Dedifferentiated amniotic fluid mesenchymal stem cell (primary cell): ENCODE data around the gene ACTR3.

ENCODE experiments used
- DNase-seq: peaks from one replicate; pipeline ENCODE4 v3.0.0-alpha.2; 2016; ENCODE audit errors: extremely low spot score

The ACTR3 gene

DNA sequence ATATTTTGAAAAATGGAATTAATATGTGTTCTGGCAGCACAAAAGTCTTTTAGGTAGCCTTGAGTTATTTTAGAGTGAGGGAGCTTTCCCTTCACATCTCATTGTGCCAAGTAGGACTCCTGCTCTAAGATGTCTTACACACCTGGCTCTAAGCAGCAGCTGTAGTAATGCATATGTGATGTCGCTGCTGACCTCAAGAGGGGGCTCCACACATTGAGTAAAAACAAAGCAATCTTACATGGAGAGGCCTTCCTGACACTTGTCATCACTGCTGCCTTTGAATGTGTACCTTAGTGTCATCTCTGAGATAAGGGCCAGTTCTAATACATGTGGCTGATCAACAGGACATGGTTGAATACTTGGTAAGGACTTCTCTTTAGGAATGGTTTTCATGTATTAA is 75.8 kb downstream of the ACTR3 start:
- no peak for DNase-seq

DNA sequence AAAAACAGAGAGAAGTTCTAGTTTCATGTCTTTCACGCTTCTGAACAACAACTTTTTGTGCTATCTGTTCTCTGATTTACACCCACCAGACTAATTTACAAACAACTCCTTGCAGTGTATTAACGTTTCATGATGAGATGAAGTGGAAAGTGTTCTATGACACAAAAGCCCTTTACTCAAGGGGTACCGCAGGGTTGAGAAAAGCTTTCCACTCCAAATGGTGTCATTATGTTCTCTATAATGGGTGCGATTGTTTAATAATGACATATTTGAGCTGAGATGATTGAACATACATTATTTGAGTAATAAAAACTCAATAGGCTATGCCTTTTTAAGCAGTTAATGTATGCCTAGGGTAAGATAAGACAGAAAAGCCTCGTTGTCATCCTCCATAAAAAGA is 76.3 kb downstream of the ACTR3 start:
- DNase-seq, result no peak

DNA sequence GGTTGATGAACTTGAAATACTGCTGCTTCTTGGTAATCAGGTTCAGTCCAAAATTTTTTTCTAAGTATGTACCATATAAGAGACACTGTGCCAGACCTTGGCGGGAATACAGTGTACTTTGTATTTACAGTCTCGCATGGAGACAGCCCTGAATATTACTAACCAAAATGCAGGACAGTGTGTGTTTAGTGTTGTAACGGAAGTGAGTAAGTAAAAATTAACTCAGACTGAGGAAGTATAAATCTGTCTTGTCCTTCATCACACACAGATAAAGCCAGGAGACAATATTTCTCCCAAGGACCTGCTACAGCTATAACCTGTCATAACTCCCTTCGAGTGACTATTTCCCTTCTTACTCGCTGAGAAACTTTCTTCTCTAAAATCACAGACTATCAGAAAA is 76.9 kb downstream of the ACTR3 start:
- DNase-seq, result no peak

DNA sequence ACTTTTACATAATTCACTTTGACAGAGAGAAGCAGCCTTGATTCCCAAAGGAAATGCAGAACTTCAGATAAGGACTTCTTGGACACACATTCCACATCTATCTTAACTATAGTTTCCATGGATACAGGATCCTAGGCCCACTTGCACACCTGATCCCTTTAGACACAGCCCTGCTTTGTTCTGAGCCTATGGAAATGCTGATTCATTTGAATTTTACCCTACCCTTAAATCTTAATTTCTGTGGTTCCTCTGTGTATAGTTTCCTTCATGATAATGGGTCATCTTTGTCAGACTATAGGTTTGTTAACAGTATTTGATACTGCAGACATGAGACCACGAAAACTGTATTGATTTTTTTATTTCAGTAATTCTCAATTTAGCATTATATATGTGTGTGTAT is 77.4 kb downstream of the ACTR3 start:
- no peak for DNase-seq

DNA sequence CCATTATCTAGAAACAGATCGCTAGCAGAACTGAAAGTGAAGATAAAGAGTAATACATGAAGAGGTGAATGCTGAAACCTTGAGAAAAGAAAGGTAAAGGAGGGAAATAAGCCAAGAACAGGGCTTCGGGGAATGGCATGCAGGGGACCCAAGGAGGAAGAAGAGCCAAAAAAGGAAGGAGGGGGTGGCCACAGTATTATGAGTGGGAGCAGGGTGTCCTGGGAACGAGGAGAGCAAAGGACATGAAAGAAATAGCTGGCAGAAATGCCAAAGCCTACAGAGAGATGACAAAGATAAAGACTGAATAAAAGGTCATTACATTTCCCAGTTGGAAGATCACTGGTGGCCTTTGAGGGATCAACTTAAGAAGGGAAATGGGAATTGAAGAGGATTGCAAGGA is 82.9 kb downstream of the ACTR3 start:
- no peak for DNase-seq

DNA sequence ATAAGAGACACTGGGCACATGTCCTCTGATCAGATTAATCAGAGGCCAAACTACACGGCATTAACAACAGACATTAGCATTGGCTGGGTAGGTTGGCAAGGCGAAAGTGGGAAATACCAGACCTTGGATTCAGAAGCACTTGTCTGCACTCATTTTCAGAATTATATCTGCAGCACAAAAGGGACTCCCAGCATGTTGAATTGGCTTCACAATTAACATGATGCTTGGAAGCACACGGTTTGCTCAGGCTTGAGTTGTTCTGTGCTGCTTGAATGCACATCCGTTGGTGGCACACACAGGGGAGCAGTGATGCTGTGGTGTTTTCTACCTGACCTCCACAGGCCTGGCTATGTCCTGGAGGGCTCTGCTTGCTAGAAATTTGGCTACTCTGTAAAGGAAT is 83.9 kb downstream of the ACTR3 start:
- no peak for DNase-seq

DNA sequence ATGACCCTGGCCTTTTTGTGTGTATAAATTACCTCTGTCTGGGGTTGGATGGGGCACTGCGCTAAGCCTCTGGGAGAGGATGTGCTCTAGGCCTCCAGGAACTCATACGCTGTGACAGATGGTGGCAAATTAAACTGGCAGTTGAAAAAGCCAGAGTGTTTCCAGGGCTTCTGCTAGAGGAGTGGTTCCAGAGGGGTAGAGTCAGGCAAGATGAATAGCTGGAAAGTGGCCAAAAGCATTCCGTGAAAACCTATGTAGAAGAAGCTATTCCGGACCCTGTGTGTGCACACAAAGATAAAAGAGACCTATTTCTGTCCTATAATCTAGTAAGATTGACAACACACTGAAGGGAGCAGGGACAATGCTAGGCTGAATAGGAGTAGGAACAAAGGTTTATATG is 84.8 kb downstream of the ACTR3 start:
- no peak for DNase-seq

DNA sequence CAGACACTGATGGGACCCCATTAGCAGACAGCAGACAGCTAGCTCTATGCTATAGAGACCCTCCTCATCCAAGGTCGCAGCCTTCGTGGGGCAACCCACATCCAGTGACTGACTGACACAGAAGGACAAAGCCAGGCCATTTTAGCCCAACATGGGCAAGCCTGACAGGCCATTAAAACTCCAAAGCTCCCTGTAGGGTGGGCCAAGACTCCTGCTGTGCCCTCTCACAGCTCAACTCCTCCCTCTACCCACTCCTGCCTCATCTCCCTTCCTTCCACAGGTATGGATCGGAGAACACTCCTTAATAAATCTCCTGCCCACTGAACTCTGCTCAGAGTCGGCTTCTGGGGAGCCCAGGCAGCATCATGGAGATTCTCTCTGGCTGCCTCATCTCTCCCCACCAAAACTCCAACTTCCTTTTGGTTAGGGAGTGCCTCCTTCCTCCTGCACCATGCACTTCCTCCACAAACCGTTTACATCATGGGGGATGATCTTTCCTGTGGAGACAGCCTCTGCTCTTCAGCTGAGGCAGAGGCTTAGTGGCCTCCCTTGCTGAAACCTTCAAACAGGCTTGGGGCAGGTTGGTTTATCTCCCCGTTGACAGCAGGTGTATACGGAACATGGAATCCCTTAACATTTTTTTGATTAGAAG is 86.5 kb downstream of the ACTR3 start:
- DNase-seq, result no peak

DNA sequence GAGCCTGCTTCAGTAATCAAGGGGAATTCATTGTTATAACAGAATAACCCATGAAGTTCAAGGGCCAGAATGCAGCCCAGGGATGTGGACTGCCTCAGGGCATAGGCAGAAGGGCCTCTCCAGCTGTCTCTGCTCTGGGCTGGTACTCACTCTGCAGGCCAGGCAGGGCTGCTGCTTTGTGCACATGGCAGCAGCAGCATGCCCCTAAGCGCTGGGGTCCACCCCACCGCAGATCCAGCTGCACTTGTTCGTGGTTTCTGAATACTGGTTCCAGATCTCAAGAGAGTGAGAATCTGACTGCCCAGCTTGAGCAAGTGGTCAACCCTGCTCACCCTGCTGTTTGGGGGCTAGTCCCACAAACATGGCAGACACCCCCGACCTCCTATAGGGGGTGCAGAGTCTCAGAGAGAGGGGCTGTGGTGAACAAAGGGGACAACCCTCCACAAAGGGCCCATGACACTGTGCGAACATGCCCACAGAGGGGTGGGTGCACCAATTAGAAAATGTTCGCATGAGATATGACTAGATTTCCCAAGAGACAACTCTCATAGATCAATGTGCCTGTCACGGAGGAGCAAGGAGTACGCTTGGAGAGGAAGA is 87.3 kb downstream of the ACTR3 start:
- no peak for DNase-seq

DNA sequence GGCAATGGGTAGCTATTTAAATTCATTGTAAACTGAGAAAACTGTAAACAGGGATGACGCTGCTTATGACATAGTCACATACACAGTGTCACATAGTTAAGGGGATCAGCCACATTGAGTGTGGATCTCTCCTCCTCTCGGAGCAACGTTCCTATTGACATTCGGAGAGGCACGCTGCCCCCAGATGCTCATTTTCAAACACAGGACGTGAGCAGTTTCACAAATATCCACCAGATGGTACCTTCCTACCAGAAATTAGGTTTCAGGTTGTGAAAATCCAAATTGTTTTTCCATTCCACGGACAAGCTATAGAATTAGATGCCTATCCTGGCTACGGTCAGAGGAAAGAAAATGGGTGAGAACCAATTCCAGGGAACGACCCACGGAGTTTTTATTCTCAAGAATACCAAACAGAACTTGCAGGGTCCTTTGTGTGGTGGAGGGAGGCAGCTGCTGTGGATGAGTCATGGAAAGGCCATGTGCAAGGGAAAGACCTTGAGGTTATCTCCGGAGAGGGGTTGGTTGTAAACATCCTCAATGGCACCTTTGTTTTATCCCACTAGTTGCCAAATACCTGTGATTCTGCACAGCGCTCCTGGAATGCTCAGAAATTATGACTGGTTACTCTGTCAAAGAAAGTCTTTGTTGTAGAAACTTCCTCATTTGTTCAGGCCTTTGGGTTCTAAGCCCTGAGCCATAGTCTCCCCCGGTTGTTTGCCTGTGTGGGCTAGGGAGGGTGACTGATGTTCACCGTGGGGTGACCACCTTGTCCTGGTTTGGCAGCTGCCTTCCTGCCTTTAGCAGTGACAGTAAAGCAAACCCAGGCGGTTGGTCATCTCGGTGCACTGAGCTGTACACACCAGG is 88.0 kb downstream of the ACTR3 start:
- DNase-seq, result no peak

DNA sequence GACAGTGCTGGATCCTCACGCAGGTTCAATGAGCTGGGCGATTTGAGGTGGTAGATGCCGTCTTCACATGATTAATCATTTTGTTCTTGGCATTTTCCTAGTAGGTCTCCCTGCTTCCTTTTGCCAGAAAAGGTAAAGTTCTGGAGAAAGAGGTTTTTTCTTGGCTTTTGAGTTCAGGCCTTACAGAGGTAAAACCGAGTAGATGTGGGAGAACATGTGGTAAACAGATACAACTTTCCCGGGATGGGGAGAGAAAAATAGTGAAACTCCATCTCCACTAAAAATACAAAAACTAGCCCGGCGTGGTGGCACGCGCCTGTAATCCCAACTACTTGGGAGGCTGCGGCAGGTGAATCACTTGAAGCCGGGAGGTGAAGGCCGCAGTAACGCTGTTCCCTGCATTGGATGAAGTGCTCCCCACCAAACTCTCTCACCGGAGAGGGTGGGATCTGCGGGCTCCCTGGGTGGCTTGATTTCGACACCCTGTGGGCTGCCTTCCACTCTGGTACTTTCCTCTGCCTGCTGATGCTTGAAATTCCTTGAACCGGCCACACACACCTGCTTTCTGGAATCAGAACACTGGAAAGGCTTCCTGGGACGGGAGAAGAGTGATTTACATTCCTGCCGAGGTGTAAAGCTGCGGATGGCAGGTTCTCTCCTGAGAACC is 88.8 kb downstream of the ACTR3 start:
- DNase-seq, result no peak

DNA sequence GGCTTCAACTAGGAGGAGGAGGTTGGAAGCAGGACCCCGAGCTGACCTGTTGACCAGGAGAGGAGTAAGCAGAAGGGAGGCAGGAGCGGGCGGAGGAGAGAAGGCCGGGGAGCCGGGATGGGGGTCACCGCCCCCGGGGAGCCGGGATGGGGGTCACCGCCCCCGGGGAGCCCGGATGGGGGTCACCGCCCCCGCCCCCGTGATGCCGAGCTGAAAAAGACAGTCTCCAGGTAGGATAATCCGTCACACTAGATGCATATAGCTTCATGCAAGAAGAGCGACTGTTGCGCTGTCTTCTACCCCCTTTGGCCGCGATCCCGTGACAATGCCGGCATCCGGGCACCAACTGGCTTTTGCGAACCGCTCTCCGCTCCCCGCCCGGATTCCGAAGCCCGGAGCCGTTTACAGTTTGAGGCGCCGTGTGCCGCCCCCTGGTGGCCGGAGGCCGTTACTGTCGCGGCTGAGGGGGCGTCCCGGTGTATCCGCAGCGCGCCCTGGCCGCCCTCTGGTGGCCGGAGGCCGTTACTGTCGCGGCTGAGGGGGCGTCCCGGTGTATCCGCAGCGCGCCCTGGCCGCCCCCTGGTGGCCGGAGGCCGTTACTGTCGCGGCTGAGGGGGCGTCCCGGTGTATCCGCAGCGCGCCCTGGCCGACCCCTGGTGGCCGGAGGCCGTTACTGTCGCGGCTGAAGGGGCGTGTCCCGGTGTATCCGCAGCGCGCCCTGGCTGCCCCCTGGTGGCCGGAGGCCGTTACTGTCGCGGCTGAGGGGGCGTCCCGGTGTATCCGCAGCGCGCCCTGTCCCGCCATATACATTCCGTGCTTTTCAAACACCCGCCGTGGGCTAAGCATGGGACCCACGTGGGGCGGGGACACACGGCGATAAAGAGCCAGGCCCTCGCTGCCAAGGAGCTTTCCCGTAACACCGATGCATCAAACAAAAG is 89.6 kb downstream of the ACTR3 start:
- DNase-seq, result no peak

DNA sequence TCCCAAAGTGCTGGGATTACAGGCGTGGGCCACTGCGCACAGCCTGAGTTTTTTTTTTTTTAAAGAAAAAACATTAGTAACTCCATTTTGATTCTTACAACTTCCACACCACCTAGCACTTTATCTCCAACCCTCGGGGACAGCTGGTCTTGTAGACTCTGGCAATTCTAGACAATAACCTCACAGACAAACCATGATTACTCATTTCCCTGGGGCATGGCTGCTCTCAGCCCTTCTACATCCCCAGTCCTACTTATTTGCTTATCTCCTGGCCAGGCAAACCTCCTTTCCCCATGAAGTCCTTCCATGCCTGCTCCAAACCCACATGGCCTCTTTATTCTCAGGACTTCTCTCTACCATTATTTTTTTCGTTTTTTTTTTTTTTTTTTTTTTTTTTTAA is 91.1 kb downstream of the ACTR3 start:
- no peak for DNase-seq

DNA sequence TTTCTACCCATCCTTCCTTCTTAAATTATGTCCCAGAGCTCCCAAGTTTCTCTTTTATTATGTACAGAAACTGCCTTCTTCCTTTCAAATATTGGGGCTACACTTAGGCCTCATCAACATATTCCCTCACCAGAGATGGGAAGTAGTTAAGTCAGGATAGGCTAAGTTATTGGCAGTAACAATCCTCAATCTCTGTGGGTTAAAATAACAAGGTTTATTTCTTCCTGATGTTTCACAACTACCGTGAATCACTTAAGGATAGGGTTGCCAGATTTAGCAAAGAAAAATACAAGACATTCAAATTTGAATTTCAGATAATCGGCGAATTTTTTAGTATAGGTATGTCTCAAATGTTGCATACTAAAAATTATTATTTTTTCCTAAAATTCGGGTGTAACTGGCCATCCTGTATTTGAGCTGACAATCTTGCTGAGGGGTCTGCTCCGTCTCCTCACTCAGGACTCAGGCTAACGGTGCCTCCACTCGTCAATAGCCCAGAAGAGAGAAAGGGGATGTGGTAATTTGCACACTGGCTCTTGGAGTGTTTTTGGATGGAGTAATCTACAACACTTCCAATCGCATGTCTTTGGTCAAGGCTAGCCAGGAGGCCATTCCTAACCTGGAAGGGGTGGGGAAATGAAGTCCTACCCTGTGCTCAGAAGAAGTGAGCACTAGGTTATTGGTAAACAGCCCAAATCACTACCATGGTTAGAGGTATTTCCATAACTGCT is 91.7 kb downstream of the ACTR3 start:
- no peak for DNase-seq

DNA sequence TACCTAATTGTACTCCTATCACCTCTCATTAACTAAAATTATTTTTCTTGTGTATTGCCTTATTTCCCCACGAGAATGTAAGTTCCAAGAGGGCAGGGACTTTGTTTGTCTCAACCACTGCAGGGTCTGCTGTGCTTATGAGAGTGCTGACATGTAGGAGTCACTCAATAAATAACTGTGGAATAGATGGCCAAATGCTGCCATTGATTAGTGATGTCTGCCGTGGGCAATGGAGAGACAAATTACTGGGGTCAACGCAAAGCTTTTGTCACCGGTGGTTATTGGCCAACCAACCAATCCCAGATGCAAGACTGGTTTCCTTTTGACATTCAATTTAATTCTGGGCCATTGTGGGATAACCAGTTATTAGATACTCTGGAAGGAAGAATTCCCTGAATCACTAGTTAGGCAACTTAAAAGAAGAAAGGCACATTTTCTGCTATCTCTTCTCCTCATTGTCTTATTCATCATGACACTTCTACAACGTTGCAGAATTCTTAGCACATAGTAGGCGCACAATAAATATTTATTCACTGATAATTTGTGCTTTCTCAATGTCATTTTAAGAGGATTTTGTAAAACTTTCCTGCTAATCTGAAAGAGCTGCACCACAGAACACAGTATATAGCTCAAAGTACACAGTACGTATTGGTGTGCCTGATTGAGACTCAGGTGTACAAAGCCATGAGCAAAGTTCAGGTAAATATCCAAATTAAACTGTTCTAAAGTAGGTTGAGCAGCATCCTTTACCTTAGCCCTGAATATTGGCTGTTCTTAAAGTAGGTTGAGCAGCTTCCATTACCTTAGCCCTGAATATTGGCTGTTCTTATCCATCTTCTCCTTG is 95.9 kb downstream of the ACTR3 start:
- no peak for DNase-seq

DNA sequence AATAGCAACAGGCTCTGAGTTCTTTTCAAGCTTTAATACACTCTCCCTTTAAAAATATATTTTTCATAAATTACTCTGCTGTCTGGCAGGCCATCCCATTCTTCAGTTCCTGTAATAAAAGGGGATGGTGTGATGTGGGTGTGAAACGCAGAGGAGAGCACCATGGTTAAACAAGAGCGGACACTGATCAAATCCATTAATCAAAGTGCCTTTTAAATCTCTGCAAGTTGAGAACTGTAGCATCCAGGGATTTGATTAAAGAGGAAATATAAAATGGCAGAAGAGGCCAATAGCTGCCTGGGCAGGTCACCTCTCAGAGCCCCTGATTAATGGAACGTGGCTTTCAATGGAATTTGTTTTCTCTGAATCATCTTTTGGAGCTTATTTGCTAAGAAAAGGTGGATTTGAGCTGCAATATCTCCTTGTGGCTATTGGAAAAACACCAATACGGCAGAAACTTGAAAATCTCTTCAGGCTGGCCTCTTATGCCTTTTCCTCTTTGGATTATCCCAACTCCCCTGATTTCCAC is 96.9 kb downstream of the ACTR3 start:
- no peak for DNase-seq

DNA sequence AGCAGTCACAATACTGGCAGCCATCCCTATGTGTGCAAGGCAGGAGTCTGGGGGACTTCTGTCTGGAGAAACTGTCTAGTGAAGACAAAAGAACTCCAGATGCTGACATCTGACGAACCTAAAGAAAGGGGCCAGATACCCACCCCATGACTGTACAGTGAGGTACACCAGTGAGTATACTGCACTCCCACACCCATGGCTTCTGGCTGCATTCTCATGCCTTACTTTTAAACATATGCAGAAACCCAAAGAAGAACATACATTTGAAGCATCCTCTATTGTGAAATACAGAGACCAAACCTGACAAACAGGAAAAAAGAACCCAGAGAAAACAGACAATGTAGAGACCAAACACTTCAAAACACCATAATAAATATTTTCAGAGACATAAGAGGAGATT is 102.2 kb downstream of the ACTR3 start:
- DNase-seq, result no peak

DNA sequence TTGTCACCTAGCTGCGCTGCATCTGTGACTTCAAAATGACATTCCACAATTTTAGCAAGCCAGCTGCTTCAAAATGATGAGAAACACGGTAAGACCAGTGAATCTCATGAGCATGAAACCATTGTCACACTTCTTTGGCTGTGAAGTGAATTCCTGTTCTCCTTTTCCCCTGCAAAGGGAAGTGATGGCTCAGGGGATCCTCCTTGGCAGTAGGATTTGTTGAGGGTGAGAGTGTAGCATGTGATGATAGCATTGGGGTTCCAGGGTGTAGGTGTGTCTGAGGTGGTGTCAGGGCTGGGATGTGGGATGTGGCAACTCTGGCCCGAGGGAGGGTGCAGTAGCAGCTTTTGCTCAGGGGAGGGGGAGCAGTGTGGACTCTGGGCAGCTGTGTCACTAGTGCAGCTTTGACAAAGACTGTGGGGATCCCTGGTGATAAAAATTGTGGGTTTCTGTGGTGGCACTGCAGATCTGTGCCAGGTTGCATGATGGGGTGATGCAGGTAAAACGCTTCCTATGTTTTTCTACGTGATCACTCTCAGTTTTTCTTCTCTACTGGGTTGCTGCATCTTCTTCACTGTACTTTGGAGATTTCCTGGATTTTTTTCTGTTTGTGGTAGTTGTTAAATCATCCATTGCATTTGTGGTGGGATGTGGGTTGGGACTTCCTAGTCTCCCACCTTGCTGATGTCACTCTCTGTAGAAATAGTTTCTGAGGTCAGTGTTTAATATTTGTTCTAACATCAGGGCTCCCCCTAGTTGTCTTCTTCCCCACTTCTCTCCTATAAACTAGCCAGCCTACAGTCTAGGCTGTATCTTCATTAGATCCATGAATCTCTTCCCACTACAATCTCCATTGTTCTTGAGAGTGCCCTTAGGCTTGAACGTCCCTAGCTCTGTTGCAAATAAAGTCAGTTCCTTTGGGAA is 107.0 kb downstream of the ACTR3 start:
- no peak for DNase-seq
